ENCODE measurements around the gene PRDM2. TPM values are rescaled to one million over a fixed set of nuclear protein-coding genes. Genes with fewer than 3 reads are reported as not detected.

Gene PRDM2
- total RNA-seq, 4 donors from 2014 or later, result 32.6 to 48.1 (median 38.0) TPM

- TF ChIP-seq CTCF (IDR thresholded peaks at IDR 0.05; ENCODE audit: low read depth), result no peak
Observed at GRCh38 chr1:13818926-13819325, 118.9 kb downstream of the PRDM2 start.

- no peak for TF ChIP-seq CTCF (IDR thresholded peaks at IDR 0.05; ENCODE audit: low read depth)
Observed at GRCh38 chr1:13819642-13820041, 119.7 kb downstream of the PRDM2 start.

- TF ChIP-seq CTCF (IDR thresholded peaks at IDR 0.05; ENCODE audit: low read depth), result no peak
Observed at GRCh38 chr1:13820055-13820454, 120.1 kb downstream of the PRDM2 start.

GRCh38 chr1:13820456-13820855, 120.5 kb downstream of the PRDM2 start:
- no peak for TF ChIP-seq CTCF (IDR thresholded peaks at IDR 0.05; ENCODE audit: low read depth)

GRCh38 chr1:13823126-13823880, 123.3 kb downstream of the PRDM2 start:
- no peak for TF ChIP-seq CTCF (IDR thresholded peaks at IDR 0.05; ENCODE audit: low read depth)

GRCh38 chr1:13823936-13824335, 123.9 kb downstream of the PRDM2 start:
- TF ChIP-seq CTCF (IDR thresholded peaks at IDR 0.05; ENCODE audit: low read depth), result no peak

GRCh38 chr1:13824626-13825025, 124.6 kb downstream of the PRDM2 start:
- no peak for TF ChIP-seq CTCF (IDR thresholded peaks at IDR 0.05; ENCODE audit: low read depth)
